ENCODE results near the gene OR52I1. TPM values are rescaled to one million over a fixed set of nuclear protein-coding genes. Genes with fewer than 3 reads are reported as not detected.

The OR52I1 gene, protein sequence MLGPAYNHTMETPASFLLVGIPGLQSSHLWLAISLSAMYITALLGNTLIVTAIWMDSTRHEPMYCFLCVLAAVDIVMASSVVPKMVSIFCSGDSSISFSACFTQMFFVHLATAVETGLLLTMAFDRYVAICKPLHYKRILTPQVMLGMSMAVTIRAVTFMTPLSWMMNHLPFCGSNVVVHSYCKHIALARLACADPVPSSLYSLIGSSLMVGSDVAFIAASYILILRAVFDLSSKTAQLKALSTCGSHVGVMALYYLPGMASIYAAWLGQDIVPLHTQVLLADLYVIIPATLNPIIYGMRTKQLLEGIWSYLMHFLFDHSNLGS
- not detected in 2 replicates for total RNA-seq (2014; rRNA removed; shearing (Covaris generic); ENCODE audit: low replicate concordance)

DNA sequence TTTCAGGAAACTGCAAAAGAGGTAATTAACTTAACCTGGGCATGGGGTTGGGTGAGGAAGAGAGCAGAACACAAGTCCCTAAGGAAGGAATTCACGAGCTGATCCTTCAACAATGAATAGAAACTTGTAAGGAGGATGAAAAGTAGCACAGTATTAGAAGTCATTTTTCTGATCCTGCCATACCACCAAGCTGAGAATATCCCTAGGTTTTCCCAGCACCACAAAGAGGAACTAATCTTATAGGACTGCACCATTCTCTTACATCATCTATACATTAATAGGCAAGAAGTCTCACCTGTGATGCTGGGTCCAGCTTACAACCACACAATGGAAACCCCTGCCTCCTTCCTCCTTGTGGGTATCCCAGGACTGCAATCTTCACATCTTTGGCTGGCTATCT is at the start of gene OR52I1:
OR52I1 (plus strand) TSS at position 301 of the 400 bp plus-strand sequence; CDS start at position 301, 0 bp downstream.
- Histone ChIP-seq H3K9me2 (replicated peaks; ENCODE audit: insufficient read depth, low read length) (no peaks in the 10 kb centered on the region), H2AFZ (ENCODE audit: low read length) (no peak within 1 kb of the TSS), H3K9ac (ENCODE audit: low read length) (no peak within 1 kb of the TSS), H3K27ac (ENCODE audit: low read length) (no peak within 1 kb of the TSS), H3K36me3 (ENCODE audit: insufficient read depth, low read length) (peaks cover 3% of the 10 kb centered on the region; the same call in 1 of the 2 replicates), H3K9me3 (ENCODE audit: low read length) (no peaks in the 10 kb centered on the region), H3K4me1 (ENCODE audit: low read length) (no peaks in the 10 kb centered on the region), H3K27me3 (ENCODE audit: low read length) (no peaks in the 10 kb centered on the region), H4K20me1 (ENCODE audit: insufficient read depth, low read depth, low read length) (no peaks in the 10 kb centered on the region), H3K79me2 (ENCODE audit: low read length) (no peaks in the 10 kb centered on the region), H3K4me3 (ENCODE audit: low read length) (no peak within 1 kb of the TSS), H3K4me2 (ENCODE audit: low read depth, low read length, poor library complexity, severe bottlenecking) (no peak within 1 kb of the TSS)
- no peak for DNase-seq

DNA sequence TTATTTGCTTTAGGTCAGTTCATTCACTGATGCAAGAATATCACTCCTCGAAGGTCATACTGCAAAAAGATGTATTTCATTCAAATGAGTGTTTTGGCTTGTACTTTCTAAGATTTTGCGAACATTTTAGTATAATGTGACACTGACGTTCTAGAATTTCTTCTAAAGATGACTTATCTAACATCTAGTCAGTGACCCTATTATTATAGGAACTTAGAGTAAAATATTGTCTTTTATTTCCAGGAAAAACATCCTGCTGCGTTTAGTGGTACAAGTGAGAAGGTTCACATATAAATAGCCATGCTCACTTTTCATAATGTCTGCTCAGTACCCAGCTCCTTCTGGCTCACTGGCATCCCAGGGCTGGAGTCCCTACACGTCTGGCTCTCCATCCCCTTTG is 48.9 kb upstream of the OR52I1 start, which contains the start of gene OR52M1:
OR52M1 (plus strand) TSS at position 301 of the 400 bp plus-strand sequence; CDS start at position 301, 0 bp downstream.
- H3K9me2 ChIP-seq (replicated peaks; ENCODE audit: insufficient read depth, low read length): no peaks in the 10 kb centered on the region
- no peak within 1 kb of the TSS for H3K9ac ChIP-seq (ENCODE audit: low read length)
- H4K20me1 ChIP-seq (ENCODE audit: insufficient read depth, low read depth, low read length): no peaks in the 10 kb centered on the region
- H3K27me3 ChIP-seq (ENCODE audit: low read length): no peaks in the 10 kb centered on the region
- no peaks in the 10 kb centered on the region for H3K9me3 ChIP-seq (ENCODE audit: low read length)
- no peaks in the 10 kb centered on the region for H3K36me3 ChIP-seq (ENCODE audit: insufficient read depth, low read length)
- no peak within 1 kb of the TSS for H3K4me2 ChIP-seq (ENCODE audit: low read depth, low read length, poor library complexity, severe bottlenecking)
- DNase-seq: no peak
- no peak within 1 kb of the TSS for H3K27ac ChIP-seq (ENCODE audit: low read length)
- no peak within 1 kb of the TSS for H2AFZ ChIP-seq (ENCODE audit: low read length)
- H3K79me2 ChIP-seq (ENCODE audit: low read length): no peaks in the 10 kb centered on the region
- H3K4me1 ChIP-seq (ENCODE audit: low read length): no peaks in the 10 kb centered on the region
- H3K4me3 ChIP-seq (ENCODE audit: low read length): no peak within 1 kb of the TSS

DNA sequence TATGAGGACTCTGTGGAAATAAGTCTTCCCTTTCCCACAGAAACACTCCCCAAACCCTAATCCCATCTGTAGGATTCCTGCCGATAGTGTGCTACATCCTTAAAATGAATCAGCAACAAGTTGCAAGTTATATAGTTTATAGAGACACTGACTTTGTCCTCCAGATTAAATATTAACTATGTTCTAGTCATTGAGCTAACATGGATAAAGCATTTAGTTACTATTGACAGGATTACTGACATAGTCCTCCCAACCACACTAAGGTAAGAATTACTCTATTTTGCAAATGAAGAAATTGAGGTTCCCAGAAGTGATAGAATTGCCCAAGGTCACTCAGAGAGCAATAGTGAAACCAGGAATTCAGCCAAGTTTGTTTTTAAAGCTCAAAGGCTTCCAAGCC is 47.0 kb upstream of the OR52I1 start:
- no peak overlapping the region for H3K4me3 ChIP-seq (ENCODE audit: low read length)
- H2AFZ ChIP-seq (ENCODE audit: low read length): no peak overlapping the region
- no peak overlapping the region for H3K4me2 ChIP-seq (ENCODE audit: low read depth, low read length, poor library complexity, severe bottlenecking)
- no peaks in the 10 kb centered on the region for H4K20me1 ChIP-seq (ENCODE audit: insufficient read depth, low read depth, low read length)
- no peaks in the 10 kb centered on the region for H3K9me2 ChIP-seq (replicated peaks; ENCODE audit: insufficient read depth, low read length)
- DNase-seq: no peak
- no peaks in the 10 kb centered on the region for H3K9me3 ChIP-seq (ENCODE audit: low read length)
- H3K79me2 ChIP-seq (ENCODE audit: low read length): no peaks in the 10 kb centered on the region
- H3K4me1 ChIP-seq (ENCODE audit: low read length): no peaks in the 10 kb centered on the region
- H3K9ac ChIP-seq (ENCODE audit: low read length): no peak overlapping the region
- no peak overlapping the region for H3K27ac ChIP-seq (ENCODE audit: low read length)
- no peaks in the 10 kb centered on the region for H3K27me3 ChIP-seq (ENCODE audit: low read length)
- no peaks in the 10 kb centered on the region for H3K36me3 ChIP-seq (ENCODE audit: insufficient read depth, low read length)

DNA sequence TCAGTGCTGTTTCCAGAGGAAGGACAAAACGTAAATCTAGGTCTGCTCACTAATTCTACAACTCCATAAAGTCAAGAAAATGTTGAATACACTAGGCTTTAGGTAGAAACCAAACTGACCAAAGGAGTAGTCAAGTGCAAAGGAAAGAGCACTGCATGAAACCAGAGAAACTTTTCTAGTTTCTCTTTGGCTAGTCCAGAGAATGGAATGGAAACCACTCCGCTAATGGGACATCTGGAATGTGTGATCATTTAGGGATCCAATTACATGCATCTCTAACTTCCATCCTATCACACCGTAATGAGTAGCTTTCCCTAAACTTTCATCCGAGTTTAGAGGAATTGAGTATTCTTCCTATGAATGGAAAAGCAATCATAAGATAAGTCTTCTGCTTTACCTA is 46.4 kb upstream of the OR52I1 start:
- Histone ChIP-seq H3K36me3 (ENCODE audit: insufficient read depth, low read length) (no peaks in the 10 kb centered on the region), H3K4me3 (ENCODE audit: low read length) (no peak overlapping the region), H3K4me2 (ENCODE audit: low read depth, low read length, poor library complexity, severe bottlenecking) (no peak overlapping the region), H3K9ac (ENCODE audit: low read length) (no peak overlapping the region), H2AFZ (ENCODE audit: low read length) (no peak overlapping the region), H3K9me2 (replicated peaks; ENCODE audit: insufficient read depth, low read length) (no peaks in the 10 kb centered on the region), H3K79me2 (ENCODE audit: low read length) (no peaks in the 10 kb centered on the region), H3K27ac (ENCODE audit: low read length) (no peak overlapping the region), H3K27me3 (ENCODE audit: low read length) (no peaks in the 10 kb centered on the region), H4K20me1 (ENCODE audit: insufficient read depth, low read depth, low read length) (no peaks in the 10 kb centered on the region), H3K9me3 (ENCODE audit: low read length) (no peaks in the 10 kb centered on the region), H3K4me1 (ENCODE audit: low read length) (no peaks in the 10 kb centered on the region)
- no peak for DNase-seq

DNA sequence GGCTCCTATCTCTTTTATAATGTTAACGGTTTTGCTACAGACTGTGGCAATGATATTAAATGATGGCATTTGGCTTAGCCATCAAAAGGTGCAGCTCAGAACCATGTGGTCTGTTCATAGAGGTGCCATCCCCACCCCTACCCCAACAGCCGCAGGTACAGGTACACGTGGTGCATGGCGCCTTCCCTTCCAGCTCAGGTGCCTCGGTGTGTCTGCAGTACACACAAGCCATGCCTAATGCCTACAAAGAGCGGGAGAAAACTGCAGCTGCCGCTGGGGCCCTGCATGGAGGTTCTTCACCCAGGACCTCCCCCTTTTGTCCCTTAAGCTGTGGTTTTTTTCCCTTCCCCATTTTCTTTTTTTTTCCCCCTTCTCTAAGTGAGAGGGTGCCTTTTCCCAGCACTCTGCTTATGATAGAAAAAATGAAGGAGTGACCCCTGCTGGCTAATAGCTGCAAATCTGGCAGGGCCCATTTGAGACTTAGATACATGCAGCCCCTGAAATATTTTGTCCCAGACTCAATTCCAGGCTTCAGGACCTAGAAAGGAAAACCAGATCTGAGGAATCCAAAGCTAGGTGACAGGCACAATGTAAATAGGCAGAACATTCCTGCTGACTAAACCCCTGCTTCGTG is 42.4 kb upstream of the OR52I1 start:
- H3K4me3 ChIP-seq (ENCODE audit: low read length): no peak overlapping the region
- H3K27me3 ChIP-seq (ENCODE audit: low read length): no peaks in the 10 kb centered on the region
- no peaks in the 10 kb centered on the region for H3K9me3 ChIP-seq (ENCODE audit: low read length)
- H3K4me2 ChIP-seq (ENCODE audit: low read depth, low read length, poor library complexity, severe bottlenecking): no peak overlapping the region
- no peaks in the 10 kb centered on the region for H3K4me1 ChIP-seq (ENCODE audit: low read length)
- H3K9ac ChIP-seq (ENCODE audit: low read length): no peak overlapping the region
- H3K79me2 ChIP-seq (ENCODE audit: low read length): no peaks in the 10 kb centered on the region
- no peaks in the 10 kb centered on the region for H4K20me1 ChIP-seq (ENCODE audit: insufficient read depth, low read depth, low read length)
- H3K27ac ChIP-seq (ENCODE audit: low read length): no peak overlapping the region
- peak; percentile 60 for DNase-seq
- no peaks in the 10 kb centered on the region for H3K36me3 ChIP-seq (ENCODE audit: insufficient read depth, low read length)
- no peak overlapping the region for H2AFZ ChIP-seq (ENCODE audit: low read length)
- no peaks in the 10 kb centered on the region for H3K9me2 ChIP-seq (replicated peaks; ENCODE audit: insufficient read depth, low read length)

DNA sequence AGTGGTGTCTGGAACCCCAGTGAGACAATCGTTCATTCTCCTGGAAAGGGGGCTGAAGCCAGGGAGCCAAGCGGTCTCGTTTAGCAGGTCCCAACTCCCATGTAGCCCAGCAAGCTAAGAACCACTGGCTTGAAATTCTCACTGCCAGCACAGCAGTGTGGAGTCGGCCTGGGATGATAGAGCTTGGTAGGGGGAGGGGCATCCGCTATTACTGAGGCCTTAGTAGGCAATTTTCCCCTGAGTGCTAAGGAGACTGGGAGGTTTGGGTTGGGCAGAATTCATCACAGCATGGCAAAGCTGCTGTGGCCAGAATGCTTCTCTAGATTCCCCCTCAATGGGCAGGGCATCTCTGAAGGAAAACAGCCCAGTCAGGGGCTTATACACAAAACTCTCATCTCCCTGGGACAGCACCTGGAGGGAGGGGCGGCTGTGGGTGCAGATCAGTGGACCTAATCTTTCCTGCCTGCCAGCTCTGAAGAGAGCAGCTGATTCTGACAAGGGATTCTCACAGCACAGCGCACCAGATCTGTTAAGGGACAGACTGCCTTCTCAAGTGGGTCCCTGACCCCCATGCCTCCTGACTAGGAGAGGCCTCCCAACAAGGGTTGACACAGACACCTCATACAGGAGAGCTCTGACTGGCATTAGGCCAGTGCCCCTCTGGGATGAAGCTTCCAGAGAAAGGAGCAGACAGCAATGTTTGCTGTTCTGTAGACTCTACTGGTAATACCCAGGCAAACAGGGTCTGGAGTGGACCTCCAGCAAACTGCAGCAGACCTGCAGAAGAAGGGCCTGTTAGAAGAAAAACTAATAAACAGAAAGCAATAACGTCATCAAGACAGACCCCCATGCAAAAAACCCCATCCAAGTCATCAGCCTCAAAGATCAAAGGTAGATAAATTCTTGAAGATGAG is 34.1 kb upstream of the OR52I1 start:
- Histone ChIP-seq H3K4me2 (ENCODE audit: low read depth, low read length, poor library complexity, severe bottlenecking) (no peak overlapping the region), H3K79me2 (ENCODE audit: low read length) (no peaks in the 10 kb centered on the region), H3K9ac (ENCODE audit: low read length) (no peak overlapping the region)

DNA sequence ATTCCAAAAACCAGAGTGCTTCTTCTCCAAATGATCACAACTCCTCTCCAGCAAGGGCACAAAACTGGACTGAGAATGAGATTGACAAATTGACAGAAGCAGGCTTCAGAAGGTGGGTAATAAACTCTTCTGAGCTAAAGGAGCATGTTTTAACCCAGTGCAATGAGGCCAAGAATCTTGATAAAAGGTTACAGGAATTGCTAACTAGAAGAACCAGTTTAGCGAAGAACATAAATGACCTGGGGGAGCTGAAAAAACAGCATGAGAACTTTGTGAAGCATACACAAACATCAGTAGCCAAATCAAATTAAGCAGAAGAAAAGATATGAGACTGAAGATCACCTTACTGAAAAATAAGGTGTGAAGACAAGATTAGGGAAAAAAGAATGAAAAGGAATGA is 33.4 kb upstream of the OR52I1 start:
- H2AFZ ChIP-seq (ENCODE audit: low read length): no peak overlapping the region
- no peaks in the 10 kb centered on the region for H3K27me3 ChIP-seq (ENCODE audit: low read length)
- H3K4me3 ChIP-seq (ENCODE audit: low read length): no peak overlapping the region
- H3K27ac ChIP-seq (ENCODE audit: low read length): no peak overlapping the region
- H3K79me2 ChIP-seq (ENCODE audit: low read length): no peaks in the 10 kb centered on the region
- no peak overlapping the region for H3K4me2 ChIP-seq (ENCODE audit: low read depth, low read length, poor library complexity, severe bottlenecking)
- H3K9me2 ChIP-seq (replicated peaks; ENCODE audit: insufficient read depth, low read length): no peaks in the 10 kb centered on the region
- DNase-seq: peak; percentile 17
- no peaks in the 10 kb centered on the region for H3K9me3 ChIP-seq (ENCODE audit: low read length)
- H3K9ac ChIP-seq (ENCODE audit: low read length): no peak overlapping the region
- no peaks in the 10 kb centered on the region for H4K20me1 ChIP-seq (ENCODE audit: insufficient read depth, low read depth, low read length)
- H3K36me3 ChIP-seq (ENCODE audit: insufficient read depth, low read length): no peaks in the 10 kb centered on the region
- no peaks in the 10 kb centered on the region for H3K4me1 ChIP-seq (ENCODE audit: low read length)

More for the DNA sequence above, 34.1 kb upstream of the OR52I1 start:
- no peaks in the 10 kb centered on the region for H4K20me1 ChIP-seq (ENCODE audit: insufficient read depth, low read depth, low read length)
- no peaks in the 10 kb centered on the region for H3K9me2 ChIP-seq (replicated peaks; ENCODE audit: insufficient read depth, low read length)
- no peaks in the 10 kb centered on the region for H3K27me3 ChIP-seq (ENCODE audit: low read length)
- no peaks in the 10 kb centered on the region for H3K4me1 ChIP-seq (ENCODE audit: low read length)
- H3K9me3 ChIP-seq (ENCODE audit: low read length): no peaks in the 10 kb centered on the region
- no peak overlapping the region for H2AFZ ChIP-seq (ENCODE audit: low read length)
- H3K27ac ChIP-seq (ENCODE audit: low read length): no peak overlapping the region
- H3K4me3 ChIP-seq (ENCODE audit: low read length): no peak overlapping the region
- peak; percentile 31 for DNase-seq
- no peaks in the 10 kb centered on the region for H3K36me3 ChIP-seq (ENCODE audit: insufficient read depth, low read length)

DNA sequence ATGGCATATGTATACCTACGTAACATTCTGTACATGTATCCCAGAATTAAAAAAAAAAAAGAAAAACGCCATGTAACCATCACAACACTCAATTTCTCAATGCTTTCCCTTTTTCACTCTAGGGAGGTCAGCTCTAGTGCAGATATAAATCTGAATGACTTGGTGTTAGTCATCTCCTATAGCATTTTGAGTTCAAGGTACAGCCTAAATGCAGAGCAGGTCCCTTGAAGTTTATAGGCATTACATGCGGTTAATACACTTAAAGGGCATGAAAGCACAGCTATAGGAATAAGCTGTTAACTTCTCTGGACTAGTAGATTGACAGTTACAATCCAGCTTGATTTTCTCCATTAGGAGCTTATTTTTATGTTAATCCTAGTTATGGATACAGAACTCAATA is 28.5 kb upstream of the OR52I1 start:
- Histone ChIP-seq H3K4me3 (ENCODE audit: low read length) (no peak overlapping the region), H3K4me2 (ENCODE audit: low read depth, low read length, poor library complexity, severe bottlenecking) (no peak overlapping the region)
- no peak for DNase-seq

More for the DNA sequence above, 28.5 kb upstream of the OR52I1 start:
- H3K9me3 ChIP-seq (ENCODE audit: low read length): no peaks in the 10 kb centered on the region
- H2AFZ ChIP-seq (ENCODE audit: low read length): no peak overlapping the region
- no peaks in the 10 kb centered on the region for H4K20me1 ChIP-seq (ENCODE audit: insufficient read depth, low read depth, low read length)
- H3K36me3 ChIP-seq (ENCODE audit: insufficient read depth, low read length): no peaks in the 10 kb centered on the region
- H3K27ac ChIP-seq (ENCODE audit: low read length): no peak overlapping the region
- H3K9me2 ChIP-seq (replicated peaks; ENCODE audit: insufficient read depth, low read length): no peaks in the 10 kb centered on the region
- no peaks in the 10 kb centered on the region for H3K27me3 ChIP-seq (ENCODE audit: low read length)
- H3K9ac ChIP-seq (ENCODE audit: low read length): no peak overlapping the region
- no peaks in the 10 kb centered on the region for H3K4me1 ChIP-seq (ENCODE audit: low read length)
- H3K79me2 ChIP-seq (ENCODE audit: low read length): no peaks in the 10 kb centered on the region

Measured in Karpas-422 (cell line).